ENCODE measurements around the gene HSD3B7.
"Not testable (repeated sequence)": the region's sequence is repeated elsewhere in the genome, so short reads cannot be mapped to it uniquely, and the experiment has no call there.

The HSD3B7 gene

GRCh38 chr16:30984669-30985400 is at the start of gene HSD3B7:
Gene HSD3B7 (plus strand): TSS chr16:30985207. CDS start chr16:30985659, 452 bp downstream.
- peak; percentile 90 for DNase-seq

DNA sequence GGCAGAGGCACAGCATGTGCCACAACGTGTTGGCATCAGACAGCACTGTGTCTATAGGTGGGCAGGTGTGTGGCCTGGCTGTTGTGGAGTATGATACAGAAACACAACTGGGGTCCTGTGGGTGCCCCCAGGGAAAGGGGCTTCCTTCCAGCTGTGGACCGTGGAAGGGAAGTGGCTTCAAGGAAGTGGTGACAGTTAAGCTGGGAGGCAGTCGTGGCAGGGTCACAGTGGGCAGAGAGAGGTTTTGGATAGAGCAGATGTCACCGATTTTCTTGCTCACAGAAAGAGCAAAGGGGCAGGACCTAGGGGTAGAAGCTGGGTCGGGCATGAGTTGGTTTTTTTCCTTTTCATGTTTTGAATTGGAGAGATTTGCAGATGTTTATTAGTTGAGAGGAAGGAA is 47.3 kb upstream of the HSD3B7 start:
- no peak for DNase-seq

DNA sequence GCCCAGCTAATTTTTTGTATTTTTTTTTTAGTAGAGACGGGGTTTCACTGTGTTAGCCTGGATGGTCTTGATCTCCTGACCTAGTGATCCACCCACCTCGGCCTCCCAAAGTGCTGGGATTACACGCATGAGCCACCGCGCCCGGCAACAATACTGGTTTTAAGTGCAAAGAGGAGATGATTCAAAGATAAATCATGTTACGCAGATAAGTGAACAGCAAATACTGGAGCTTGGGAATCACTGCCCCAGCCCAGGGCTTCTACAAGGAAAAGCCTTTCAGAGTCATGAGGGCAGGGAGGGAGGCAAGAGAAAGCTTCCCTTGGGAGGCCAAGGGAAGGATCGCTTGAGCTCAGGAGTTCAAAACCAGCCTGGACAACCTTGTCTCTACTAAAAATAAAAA is 45.4 kb upstream of the HSD3B7 start:
- not testable (repeated sequence) for DNase-seq

GRCh38 chr16:30941600-30942425 is 43.2 kb upstream of the HSD3B7 start:
- DNase-seq, result peak; percentile 73 to 79

DNA sequence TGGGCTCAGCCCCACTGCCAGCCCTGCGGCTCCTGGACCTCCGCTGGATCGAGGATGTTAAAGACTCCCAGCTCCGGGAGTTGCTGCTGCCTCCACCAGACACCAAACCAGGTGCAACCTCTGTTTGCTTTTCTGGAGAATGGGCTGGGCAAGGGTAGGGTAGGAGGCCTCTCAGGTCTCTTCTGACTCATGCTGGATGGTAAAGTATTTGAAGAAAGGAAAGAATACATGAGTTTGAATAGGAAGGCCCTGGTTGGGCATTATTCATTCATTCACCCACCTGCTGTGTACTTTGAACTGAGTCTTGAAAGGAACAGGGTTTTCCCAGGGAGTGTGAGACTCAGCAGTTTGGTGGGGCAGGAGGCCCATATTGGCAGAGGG is 42.6 kb upstream of the HSD3B7 start:
- peak in 1 of 2 experiments; percentile 15 for DNase-seq

DNA sequence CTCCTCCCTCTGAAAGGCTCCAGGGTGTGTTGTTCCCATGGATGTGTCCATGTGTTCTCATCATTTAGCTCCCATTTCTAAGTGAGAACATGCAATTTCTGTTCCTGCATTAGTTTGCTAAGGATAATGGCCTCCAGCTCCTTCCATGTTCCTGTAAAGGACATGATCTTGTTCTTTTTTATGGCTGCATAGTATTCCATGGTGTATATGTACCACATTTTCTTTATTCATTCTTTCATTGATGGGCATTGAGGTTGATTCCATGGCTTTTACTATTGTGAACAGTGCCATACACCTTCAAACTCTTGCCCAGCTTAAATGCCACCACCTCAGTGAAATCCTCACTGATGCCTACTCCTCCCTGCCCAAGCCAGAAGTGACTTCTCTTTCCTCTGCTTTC is 40.7 kb upstream of the HSD3B7 start:
- DNase-seq, result no peak

GRCh38 chr16:30946671-30947540 is 38.1 kb upstream of the HSD3B7 start:
- no peak for DNase-seq

DNA sequence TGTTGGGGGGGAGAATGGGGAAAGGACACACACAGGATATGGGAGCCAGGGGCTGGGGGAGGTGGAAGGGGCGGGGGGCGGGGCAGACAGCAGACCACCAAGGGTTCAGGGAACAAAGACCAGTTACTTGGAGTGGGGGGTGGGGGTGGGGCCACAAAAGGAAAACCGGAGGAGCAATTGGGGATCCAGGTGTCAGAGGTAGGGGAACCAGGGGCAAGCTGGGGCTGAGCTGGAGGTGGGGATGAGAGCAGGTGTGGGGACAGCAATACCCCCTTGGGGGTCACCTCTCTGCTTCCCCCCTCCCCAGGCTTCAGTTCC is 37.5 kb upstream of the HSD3B7 start:
- no peak for DNase-seq

GRCh38 chr16:30947859-30948666 is 36.9 kb upstream of the HSD3B7 start:
- DNase-seq, result peak in 1 of 2 experiments; percentile 18

DNA sequence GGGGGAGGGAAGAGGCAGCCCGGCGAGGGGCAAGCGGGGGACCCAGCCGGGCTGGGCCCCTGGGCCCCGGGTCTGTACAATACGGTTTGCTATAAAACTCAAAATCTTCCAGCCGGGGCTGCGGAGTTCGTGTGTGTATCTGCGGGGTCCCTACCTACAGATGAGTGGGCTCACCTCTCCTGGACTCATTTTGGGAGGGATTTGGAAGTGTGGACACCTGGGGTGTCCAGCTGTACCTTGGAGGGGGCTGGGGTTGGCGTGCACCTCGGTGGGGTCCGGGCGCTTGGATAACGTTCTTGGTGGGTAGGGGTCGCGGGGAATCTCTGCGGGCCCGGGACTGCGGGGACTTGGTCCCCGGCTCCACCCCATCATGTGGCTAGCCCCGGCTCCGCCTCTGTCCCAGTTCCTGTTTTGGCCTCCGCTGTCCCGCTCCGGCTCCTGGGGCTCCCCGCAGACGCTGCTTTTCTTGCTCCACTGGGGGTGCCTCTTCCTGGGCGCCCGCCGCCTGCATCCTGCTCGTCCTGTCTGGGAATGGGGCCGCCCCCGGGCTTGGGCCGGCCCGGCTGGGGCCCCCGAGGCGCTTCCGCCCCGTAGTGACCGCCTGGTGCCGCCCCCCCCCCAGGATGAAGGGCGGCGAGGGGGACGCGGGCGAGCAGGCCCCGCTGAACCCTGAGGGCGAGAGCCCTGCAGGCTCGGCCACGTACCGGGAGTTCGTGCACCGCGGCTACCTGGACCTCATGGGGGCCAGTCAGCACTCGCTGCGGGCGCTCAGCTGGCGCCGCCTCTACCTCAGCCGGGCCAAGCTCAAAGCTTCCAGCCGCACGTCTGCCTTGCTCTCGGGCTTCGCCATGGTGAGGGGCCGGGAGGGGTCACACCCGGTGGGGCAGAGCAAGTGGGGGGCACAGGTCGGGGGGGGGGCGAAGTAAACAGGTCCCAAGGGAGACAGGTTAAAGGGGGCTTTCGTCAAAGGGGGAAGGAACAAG is 36.0 kb upstream of the HSD3B7 start, which contains the start of gene ORAI3:
Gene ORAI3, plus strand, starts transcription at position 402 of the 983 bp plus-strand sequence. Its CDS starts 222 bp downstream, at position 624.
- peak; percentile 61 to 70 for DNase-seq

DNA sequence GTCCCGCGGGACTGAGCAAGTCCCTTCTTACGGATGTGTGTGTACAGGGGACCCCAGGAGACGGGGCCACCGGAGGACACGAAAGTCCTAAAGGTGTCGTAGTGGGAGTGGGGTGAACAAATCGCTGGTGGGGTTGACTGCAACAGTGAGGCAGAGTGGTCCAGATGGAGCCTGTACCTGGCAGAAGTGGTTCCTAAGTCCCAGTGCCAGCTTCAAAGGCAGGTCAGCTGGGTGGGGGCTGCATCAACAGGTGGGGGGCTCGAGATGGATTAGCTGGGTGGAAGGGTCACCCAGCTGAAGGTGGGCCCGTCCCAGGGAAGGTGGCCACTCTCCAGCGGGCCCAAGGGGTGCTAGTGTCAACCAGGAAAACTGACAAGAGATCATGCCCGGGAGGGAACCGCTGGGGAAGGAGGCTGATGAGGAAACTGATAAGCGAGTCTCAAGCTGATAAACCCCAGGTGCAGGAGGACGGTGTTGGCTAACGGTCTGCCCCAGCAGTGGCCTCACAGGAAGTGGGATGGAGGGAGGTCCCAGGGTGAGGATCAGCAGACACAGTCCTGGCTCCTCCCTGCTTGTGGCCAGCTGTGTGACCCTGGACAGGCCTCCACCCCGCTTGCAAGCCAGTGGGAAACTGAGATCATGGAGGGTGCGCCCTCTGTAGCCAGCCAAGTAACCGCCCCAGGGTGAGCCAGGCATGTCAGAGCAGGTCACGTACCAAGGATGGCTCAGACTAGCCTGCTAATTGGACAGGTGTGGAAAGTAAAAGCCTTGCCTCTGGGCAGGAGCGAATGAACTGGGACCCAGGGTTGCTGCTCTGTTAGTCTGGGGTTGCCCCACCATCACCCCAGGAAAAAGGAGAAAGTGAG is 35.1 kb upstream of the HSD3B7 start:
- DNase-seq, result peak; percentile 62 to 75

GRCh38 chr16:30950516-30951065 is 34.4 kb upstream of the HSD3B7 start:
- no peak for DNase-seq

DNA sequence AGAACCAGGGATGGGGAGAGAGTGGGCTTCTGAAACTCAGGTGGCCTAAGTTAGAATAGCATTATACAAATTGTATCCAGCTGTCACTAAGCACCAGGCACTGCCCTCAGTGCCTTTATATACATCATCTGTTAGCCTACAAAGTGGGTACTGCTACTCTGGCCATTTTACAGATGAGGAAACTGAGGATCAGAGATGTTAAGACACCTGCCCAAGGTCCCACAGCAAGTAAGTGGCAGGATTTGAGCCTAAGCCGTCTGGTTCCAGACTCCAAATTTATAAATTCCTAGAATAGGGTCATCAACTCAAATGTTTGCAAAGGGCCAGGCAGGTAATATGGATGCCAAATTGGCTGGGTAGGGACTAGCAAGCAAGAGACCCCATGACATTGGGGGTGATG is 33.8 kb upstream of the HSD3B7 start:
- no peak for DNase-seq

DNA sequence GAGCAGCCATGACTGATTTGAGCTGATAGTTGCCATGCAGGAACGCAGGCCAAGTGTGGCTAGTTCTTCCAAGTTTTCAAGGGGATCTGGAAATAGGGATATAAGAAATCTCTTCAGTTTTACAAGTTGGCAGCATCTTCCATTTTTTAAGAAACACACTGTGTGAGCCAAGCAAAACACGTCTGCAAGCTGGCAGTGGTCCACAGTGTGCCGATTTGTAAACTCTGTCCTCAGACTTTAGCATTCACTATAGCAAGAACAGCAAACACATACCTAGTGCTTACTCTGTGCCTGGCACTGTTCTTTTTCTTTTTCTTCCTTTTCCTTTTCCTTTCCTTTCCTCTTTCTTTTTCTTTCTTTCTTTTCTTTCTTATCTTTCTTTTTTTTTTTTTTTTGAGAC is 33.3 kb upstream of the HSD3B7 start:
- no peak for DNase-seq

GRCh38 chr16:30953111-30953510 is 31.9 kb upstream of the HSD3B7 start:
- no peak for DNase-seq

DNA sequence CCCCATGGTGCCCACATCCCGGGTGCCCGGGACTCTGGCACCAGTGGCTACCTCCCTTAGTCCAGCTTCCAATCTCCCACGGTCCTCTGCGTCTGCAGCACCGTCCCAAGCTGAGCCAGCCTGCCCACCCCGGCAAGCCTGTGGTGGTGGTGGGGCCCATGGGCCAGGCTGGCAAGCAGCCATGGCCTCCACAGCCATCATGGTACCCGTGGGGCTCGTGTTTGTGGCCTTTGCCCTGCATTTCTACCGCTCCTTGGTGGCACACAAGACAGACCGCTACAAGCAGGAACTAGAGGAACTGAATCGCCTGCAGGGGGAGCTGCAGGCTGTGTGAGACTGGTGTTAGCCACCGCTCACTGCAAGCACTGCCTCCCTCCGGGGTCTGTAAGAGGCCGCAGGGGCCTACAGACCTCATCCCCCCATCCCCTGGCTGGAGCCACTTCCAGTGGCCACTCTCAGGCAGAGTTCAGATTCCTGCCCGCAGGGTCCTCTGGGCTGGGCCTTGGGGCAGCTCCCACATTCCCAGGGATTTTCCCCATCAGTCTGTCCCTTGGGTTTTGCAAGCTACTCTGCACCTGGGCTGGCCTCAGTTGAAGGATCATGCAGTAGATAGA is 31.4 kb upstream of the HSD3B7 start:
- DNase-seq, result peak; percentile 71 to 73

DNA sequence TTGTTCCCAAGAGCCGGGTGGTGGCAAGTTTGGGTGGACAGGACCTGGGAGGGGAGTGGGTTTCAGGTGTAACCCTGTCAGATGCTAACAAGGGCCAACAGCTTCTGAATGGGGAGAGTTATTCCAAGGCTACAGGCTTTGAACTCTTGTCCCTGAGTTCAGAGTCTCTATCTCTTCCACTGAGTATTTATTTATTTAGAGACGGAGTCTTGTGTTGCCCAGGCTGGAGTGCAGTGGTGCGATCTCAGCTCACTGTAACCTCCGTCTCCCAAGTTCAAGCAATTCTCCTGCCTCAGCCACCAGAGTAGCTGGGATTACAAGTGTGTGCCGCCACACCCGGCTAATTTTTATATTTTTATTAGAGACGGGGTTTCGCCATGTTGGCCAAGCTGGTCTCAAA is 30.0 kb upstream of the HSD3B7 start:
- DNase-seq, result no peak

DNA sequence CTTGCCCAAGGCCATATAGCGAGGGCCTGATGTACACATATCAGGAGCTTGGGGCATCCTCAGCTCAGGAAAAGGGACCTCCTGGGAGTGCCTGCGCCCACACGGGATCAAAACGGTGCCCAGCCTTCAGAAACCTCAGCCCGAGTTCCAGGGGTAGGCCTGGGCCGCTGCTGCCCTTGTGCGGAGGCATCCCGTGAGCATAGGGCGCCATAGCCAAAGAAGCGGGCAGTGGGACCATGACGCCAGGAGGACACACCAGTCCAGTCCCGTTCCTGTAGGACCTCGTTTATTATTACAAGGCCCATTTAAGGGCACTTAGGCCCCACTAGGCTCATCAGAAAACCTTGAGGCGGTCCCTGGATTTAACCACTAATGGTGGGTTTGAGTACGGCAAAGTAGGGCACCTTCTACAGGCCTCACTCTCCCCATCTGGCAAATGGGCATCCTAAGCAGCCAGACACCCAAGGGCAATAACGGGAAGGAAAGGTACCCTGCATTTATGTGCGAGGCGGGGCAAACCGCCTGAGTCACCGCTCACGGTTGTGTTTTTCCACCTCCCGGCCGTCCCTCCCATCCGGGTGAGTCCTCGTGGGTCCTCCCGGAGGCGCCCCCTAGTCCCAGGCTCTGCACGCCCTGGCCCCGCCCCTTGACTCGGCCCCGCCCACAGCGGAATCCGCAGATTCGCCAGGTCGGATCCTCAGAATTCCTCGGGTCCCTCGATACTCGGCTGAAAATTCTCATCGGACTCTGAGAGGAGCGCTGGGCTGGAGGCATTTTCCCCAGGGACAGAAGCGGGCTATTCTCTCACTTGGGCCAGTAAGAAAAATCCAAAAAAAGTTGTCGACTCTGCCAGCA is 28.2 kb upstream of the HSD3B7 start:
- DNase-seq, result peak; percentile 95 to 96
